Measurements from ENCODE around the gene TOMT. TPM values are rescaled to one million over a fixed set of nuclear protein-coding genes. Genes with fewer than 3 reads are reported as not detected.
A peak's percentile ranks its signal among the peaks of the same experiment; 100 is the strongest.

Gene TOMT
- total and polyA plus RNA-seq, 2 of the 13 experiments (the other 11 are each of a cell fraction or from before 2014, with no cell fraction given) = not detected

DNA sequence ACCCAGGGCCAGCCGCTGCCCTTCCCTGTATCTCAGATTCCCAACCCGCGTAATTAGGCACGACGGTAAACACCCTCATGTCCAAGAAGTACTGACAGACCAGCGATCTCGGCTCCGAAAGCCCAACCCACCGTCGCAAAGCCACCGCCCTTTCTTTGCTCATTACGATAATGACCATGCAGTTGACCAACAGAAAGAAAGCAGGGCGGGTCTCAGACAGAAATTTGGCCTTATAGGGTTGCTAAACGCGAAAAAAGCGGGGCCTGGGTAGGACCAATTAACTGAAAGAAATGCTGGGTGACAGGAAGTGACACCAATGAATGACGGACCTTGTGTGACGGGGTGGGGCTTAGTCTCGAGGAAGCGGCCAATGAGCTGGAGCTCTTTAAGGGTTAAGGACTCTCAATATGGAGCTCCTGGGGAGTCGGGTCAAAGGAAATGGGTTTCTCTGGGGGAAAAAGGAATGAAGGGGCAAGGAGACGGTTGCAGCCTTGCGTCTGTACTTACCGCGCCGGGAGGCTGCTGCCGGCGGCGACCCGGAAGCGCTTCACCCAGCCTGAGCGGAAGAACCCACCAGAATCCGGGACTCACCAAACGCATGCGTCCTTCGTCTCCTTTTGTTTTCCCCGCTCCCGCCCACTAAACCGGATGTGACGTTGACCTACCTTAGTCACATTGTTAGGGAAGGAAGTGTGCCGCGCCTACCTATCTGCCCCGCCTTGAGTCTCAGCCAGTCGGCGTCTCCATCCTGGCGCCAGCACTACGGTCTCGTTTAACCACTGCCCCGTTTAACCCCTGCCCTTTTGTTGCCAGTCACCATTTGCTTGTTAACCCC is 6.6 kb downstream of the TOMT start, which contains the start of gene ANAPC15 (continued):
- TF ChIP-seq FOXA1 (IDR thresholded peaks at IDR 0.05) (no peak), FOXA1 (CRISPR knock-in tag; IDR thresholded peaks at IDR 0.05) (peak; percentile 61), PAWR (CRISPR knock-in tag; IDR thresholded peaks at IDR 0.05; ENCODE audit: borderline replicate concordance) (no peak), ZNF143 (CRISPR knock-in tag; IDR thresholded peaks at IDR 0.05) (peak; percentile 44), POLR2G (IDR thresholded peaks at IDR 0.05; ENCODE audit: low read depth, low read length) (peak; percentile 96), RELA (CRISPR knock-in tag; IDR thresholded peaks at IDR 0.05) (no peak), PHB2 (IDR thresholded peaks at IDR 0.05; ENCODE audit: partially characterized antibody) (no peak), ZNF644 (CRISPR knock-in tag; IDR thresholded peaks at IDR 0.05; ENCODE audit: low read depth) (no peak), DMAP1 (CRISPR knock-in tag; IDR thresholded peaks at IDR 0.05) (peak; percentile 53; the same call in 1 of the 2 replicates), ZFAT (CRISPR knock-in tag; conservative IDR thresholded peaks at IDR 0.05) (no peak)

DNA sequence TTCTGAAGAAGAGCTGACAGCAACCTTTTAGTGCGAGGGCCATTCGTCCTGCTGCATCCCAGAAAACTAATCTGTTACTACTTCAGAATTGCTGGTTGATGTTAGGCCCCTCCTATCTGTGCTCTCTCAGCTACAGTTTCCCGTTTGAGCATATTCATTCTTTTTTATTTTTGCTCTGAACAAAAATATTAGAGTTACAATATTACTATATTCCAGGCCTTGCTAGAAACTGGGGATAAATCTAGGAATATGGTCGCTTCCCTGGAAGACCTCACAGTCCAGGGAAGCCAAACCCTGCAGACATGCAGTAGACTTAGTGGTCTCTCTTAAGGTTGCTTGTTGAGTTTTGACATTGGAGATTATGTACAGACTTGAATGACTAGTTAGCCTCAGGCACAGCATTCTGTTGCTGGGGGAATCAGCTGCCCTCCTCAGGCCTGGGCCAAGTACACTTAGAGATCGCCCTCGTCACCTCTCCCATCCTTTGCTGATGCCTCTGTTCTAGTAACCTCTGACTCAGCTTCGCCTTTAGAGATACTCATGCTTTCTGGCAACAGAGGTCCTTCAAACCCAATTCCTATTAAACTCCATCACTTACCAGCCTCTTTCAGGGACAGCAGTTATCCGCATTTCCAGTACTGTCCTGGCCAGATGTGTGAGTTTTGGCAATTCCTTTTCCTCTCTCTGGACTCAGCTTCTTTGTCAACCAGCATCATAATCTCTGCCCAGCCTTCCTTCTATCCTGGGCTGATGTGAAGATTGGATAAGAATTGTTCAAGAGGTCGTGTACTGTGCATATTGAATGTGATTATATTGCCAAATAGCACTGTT is 7.5 kb downstream of the TOMT start:
- in situ Hi-C loops (cut with HindIII; ENCODE audit: extremely low pct_ligation_motif_present, low pct_unique_long_range_greater_than_20kb) (no loop called here), intact Hi-C loops (cut with micrococcal nuclease; ENCODE audit: unreplicated experiment) (loop anchor here (1.0 kb wide), 1 partner anchor 10 kb away; the partner anchor contains the start of gene LAMTOR1)
- peaks cover 17% of the 10 kb centered on the region for H3K4me1 ChIP-seq (ENCODE audit: insufficient read depth, low read length)
- ChIA-PET POLR2A (interaction anchor here (1.0 to 2.1 kb wide), 7 partner anchors 11 to 184 kb away, joined by 3 to 13 read pairs (median 6); partner anchors contain the start of genes LAMTOR1 and RNF121), CTCF (ENCODE audit: low intra/inter-chr PET ratio, low total read pairs) (no interaction called here)
- ATAC-seq = no peak
- peak overlapping the region; percentile 55 to 74 (median 73) for H3K4me3 ChIP-seq (replicated peaks in 1 of 3; ENCODE audit: insufficient read depth in 1 of 3, low read depth in 2 of 3, low read length in 3 of 3)
- peak overlapping the region; percentile 98 for H3K4me2 ChIP-seq (ENCODE audit: low read depth, low read length)
- WGBS (ENCODE audit: low lambda C conversion rate) = 65% methylated on average over 9 of the region's 9 CpGs
- H3K27ac ChIP-seq (ENCODE audit: extremely low read length, insufficient read depth, low read length) = peak overlapping the region; percentile 92
- FAIRE-seq = no peak
- H3K36me3 ChIP-seq (replicated peaks in 1 of 2; ENCODE audit: control insufficient read depth in 1 of 2, insufficient read depth in 2 of 2, low read length in 2 of 2) = peaks cover 0 to 2% of the 10 kb centered on the region in 2 experiments; a peak in 1 of 5 replicates
- TSS peak; percentile 93 for BruUV-seq (replicated peaks)
- no peak for DNase-seq (ENCODE audit: low spot score)
- H3K27me3 ChIP-seq (ENCODE audit: control insufficient read depth in 1 of 2, insufficient read depth in 2 of 2, low read length in 2 of 2) = peaks cover 0 to 9% of the 10 kb centered on the region in 2 experiments; a peak in 1 of 5 replicates
- no peaks in the 10 kb centered on the region for H3K79me2 ChIP-seq (ENCODE audit: insufficient read depth, low read length)
- H2AFZ ChIP-seq (ENCODE audit: low read length) = no peak overlapping the region
- peak overlapping the region; percentile 95 for H3K9ac ChIP-seq (ENCODE audit: insufficient read depth, low read depth, low read length)
- H4K20me1 ChIP-seq (ENCODE audit: insufficient read depth, low read length) = no peaks in the 10 kb centered on the region
- H3K9me3 ChIP-seq (ENCODE audit: low read length) = no peaks in the 10 kb centered on the region
- TF ChIP-seq ZFP90 (CRISPR knock-in tag; IDR thresholded peaks at IDR 0.05; ENCODE audit: borderline replicate concordance) = no peak
- TF ChIP-seq CBX2 (IDR thresholded peaks at IDR 0.05; ENCODE audit: low read depth, low read length) = no peak
- TF ChIP-seq CBX2 (CRISPR knock-in tag; IDR thresholded peaks at IDR 0.05; ENCODE audit: low read depth) = 0 out of 2 replicates have a peak, but pooled peaks have one; percentile 37
- TF ChIP-seq ZNF260 (CRISPR knock-in tag; IDR thresholded peaks at IDR 0.05; ENCODE audit: borderline replicate concordance, low read depth) = no peak
- TF ChIP-seq ATF7-NPFF (CRISPR knock-in tag; IDR thresholded peaks at IDR 0.05; ENCODE audit: low read depth) = peak; percentile 40; the same call in 1 of the 2 replicates
- TF ChIP-seq, protein P1, sequence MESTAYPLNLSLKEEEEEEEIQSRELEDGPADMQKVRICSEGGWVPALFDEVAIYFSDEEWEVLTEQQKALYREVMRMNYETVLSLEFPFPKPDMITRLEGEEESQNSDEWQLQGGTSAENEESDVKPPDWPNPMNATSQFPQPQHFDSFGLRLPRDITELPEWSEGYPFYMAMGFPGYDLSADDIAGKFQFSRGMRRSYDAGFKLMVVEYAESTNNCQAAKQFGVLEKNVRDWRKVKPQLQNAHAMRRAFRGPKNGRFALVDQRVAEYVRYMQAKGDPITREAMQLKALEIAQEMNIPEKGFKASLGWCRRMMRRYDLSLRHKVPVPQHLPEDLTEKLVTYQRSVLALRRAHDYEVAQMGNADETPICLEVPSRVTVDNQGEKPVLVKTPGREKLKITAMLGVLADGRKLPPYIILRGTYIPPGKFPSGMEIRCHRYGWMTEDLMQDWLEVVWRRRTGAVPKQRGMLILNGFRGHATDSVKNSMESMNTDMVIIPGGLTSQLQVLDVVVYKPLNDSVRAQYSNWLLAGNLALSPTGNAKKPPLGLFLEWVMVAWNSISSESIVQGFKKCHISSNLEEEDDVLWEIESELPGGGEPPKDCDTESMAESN (CRISPR knock-in tag; conservative IDR thresholded peaks at IDR 0.05) = no peak
- TF ChIP-seq TOPORS (CRISPR knock-in tag; IDR thresholded peaks at IDR 0.05) = no peak
- TF ChIP-seq, protein P2, sequence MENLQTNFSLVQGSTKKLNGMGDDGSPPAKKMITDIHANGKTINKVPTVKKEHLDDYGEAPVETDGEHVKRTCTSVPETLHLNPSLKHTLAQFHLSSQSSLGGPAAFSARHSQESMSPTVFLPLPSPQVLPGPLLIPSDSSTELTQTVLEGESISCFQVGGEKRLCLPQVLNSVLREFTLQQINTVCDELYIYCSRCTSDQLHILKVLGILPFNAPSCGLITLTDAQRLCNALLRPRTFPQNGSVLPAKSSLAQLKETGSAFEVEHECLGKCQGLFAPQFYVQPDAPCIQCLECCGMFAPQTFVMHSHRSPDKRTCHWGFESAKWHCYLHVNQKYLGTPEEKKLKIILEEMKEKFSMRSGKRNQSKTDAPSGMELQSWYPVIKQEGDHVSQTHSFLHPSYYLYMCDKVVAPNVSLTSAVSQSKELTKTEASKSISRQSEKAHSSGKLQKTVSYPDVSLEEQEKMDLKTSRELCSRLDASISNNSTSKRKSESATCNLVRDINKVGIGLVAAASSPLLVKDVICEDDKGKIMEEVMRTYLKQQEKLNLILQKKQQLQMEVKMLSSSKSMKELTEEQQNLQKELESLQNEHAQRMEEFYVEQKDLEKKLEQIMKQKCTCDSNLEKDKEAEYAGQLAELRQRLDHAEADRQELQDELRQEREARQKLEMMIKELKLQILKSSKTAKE (CRISPR knock-in tag; IDR thresholded peaks at IDR 0.05; ENCODE audit: borderline replicate concordance) = no peak

All from HepG2 (cell line).